ENCODE data around the gene PDE4D.
"Not testable (repeated sequence)": the region's sequence is repeated elsewhere in the genome, so short reads cannot be mapped to it uniquely, and the experiment has no call there.

PDE4D gene

GRCh38 chr5:59693492-59694309 lies 199.8 kb downstream of the PDE4D start:
- no peak for FAIRE-seq

- no peak for FAIRE-seq
Observed at GRCh38 chr5:59685793-59686192, 207.7 kb downstream of the PDE4D start.

GRCh38 chr5:59685191-59685530 lies 208.4 kb downstream of the PDE4D start:
- FAIRE-seq = no peak

- FAIRE-seq = no peak
Observed at GRCh38 chr5:59684388-59685190, 208.9 kb downstream of the PDE4D start.

- FAIRE-seq = no peak
Observed at GRCh38 chr5:59683311-59683710, 210.2 kb downstream of the PDE4D start.

GRCh38 chr5:59682542-59682941 lies 211.0 kb downstream of the PDE4D start:
- FAIRE-seq = no peak

GRCh38 chr5:59678943-59679342 lies 214.6 kb downstream of the PDE4D start:
- no peak for FAIRE-seq

GRCh38 chr5:59674763-59675162 lies 218.8 kb downstream of the PDE4D start:
- FAIRE-seq = no peak

- FAIRE-seq = peak; percentile 61
Observed at GRCh38 chr5:59673438-59674058, 220.0 kb downstream of the PDE4D start.

GRCh38 chr5:59666440-59667068 lies 227.0 kb downstream of the PDE4D start:
- FAIRE-seq = no peak

GRCh38 chr5:59665832-59666203 lies 227.7 kb downstream of the PDE4D start:
- not testable (repeated sequence) for FAIRE-seq

GRCh38 chr5:59665086-59665831 lies 228.3 kb downstream of the PDE4D start:
- no peak for FAIRE-seq

GRCh38 chr5:59661954-59662615 lies 231.4 kb downstream of the PDE4D start:
- no peak for FAIRE-seq

- no peak for FAIRE-seq
Observed at GRCh38 chr5:59661311-59661710, 232.2 kb downstream of the PDE4D start.

- FAIRE-seq = no peak
Observed at GRCh38 chr5:59660737-59661136, 232.8 kb downstream of the PDE4D start.

- no peak for FAIRE-seq
Observed at GRCh38 chr5:59656351-59657254, 236.9 kb downstream of the PDE4D start.

GRCh38 chr5:59655693-59656309 lies 237.7 kb downstream of the PDE4D start:
- FAIRE-seq = no peak

GRCh38 chr5:59654691-59655090 lies 238.8 kb downstream of the PDE4D start:
- FAIRE-seq = no peak

GRCh38 chr5:59652449-59652848 lies 241.1 kb downstream of the PDE4D start:
- no peak for FAIRE-seq

Data from A204.1 (cell line).